ENCODE data around the gene SH3BP4. TPM values are rescaled to one million over a fixed set of nuclear protein-coding genes. Genes with fewer than 3 reads are reported as not detected.

The SH3BP4 gene
- total and polyA plus RNA-seq, 2 of the 13 experiments (the other 11 are each of a cell fraction or from before 2014, with no cell fraction given) = 34.6 to 99.1 TPM

GRCh38 chr2:234974501-234975385, 22.9 kb downstream of the SH3BP4 start (continued):
- TF ChIP-seq TFDP2 (CRISPR knock-in tag; IDR thresholded peaks at IDR 0.05) (no peak), PAWR (CRISPR knock-in tag; IDR thresholded peaks at IDR 0.05; ENCODE audit: borderline replicate concordance) (no peak), ZNF503 (CRISPR knock-in tag; IDR thresholded peaks at IDR 0.05) (no peak), SALL1 (CRISPR knock-in tag; IDR thresholded peaks at IDR 0.05) (no peak), FOXK1 (CRISPR knock-in tag; IDR thresholded peaks at IDR 0.05; ENCODE audit: borderline replicate concordance, low read depth) (no peak), ZKSCAN8 (CRISPR knock-in tag; IDR thresholded peaks at IDR 0.05; ENCODE audit: borderline replicate concordance) (no peak), MXI1 (IDR thresholded peaks at IDR 0.05; ENCODE audit: borderline replicate concordance, low read depth, low read length) (no peak)

GRCh38 chr2:234975611-234976010, 23.8 kb downstream of the SH3BP4 start:
- FAIRE-seq = no peak
- CTCF ChIA-PET (ENCODE audit: low intra/inter-chr PET ratio, low total read pairs) = no interaction called here

More at GRCh38 chr2:234975611-234976010, 23.8 kb downstream of the SH3BP4 start:
- TF ChIP-seq THAP8 (CRISPR knock-in tag; IDR thresholded peaks at IDR 0.05; ENCODE audit: borderline replicate concordance) = no peak
- 0 out of 2 replicates have a peak, but pooled peaks have one; percentile 15 for TF ChIP-seq POLR2G (IDR thresholded peaks at IDR 0.05; ENCODE audit: low read depth, low read length)
- TF ChIP-seq MEIS2 (CRISPR knock-in tag; IDR thresholded peaks at IDR 0.05) = no peak
- no peak for TF ChIP-seq PLRG1 (conservative IDR thresholded peaks at IDR 0.05)
- no peak for TF ChIP-seq ZNF34 (CRISPR knock-in tag; IDR thresholded peaks at IDR 0.05; ENCODE audit: borderline replicate concordance)
- TF ChIP-seq SIX1 (CRISPR knock-in tag; IDR thresholded peaks at IDR 0.05; ENCODE audit: borderline replicate concordance) = no peak
- TF ChIP-seq ZNF121 (CRISPR knock-in tag; IDR thresholded peaks at IDR 0.05) = peak; percentile 87
- TF ChIP-seq ZNF644 (CRISPR knock-in tag; IDR thresholded peaks at IDR 0.05; ENCODE audit: low read depth) = no peak
- no peak for TF ChIP-seq SNRNP70 (IDR thresholded peaks at IDR 0.05; ENCODE audit: low read depth, low read length)
- peaks cover 87% of the 10 kb centered on the region for H3K4me1 ChIP-seq (ENCODE audit: insufficient read depth, low read length)
- DNase-seq (ENCODE audit: low spot score) = no peak
- peaks cover 8 to 30% of the 10 kb centered on the region in 2 experiments for H3K36me3 ChIP-seq (replicated peaks in 1 of 2; ENCODE audit: control insufficient read depth in 1 of 2, insufficient read depth in 2 of 2, low read length in 2 of 2)
- peaks cover 97% of the 10 kb centered on the region for H3K79me2 ChIP-seq (ENCODE audit: insufficient read depth, low read length)
- 88% methylated on average over 1 of the region's 1 CpG for WGBS (ENCODE audit: low lambda C conversion rate)
- H3K27ac ChIP-seq (ENCODE audit: extremely low read length, insufficient read depth, low read length) = peak overlapping the region; percentile 88
- no TSS peak for BruUV-seq (replicated peaks)
- in situ Hi-C loops (cut with HindIII; ENCODE audit: extremely low pct_ligation_motif_present, low pct_unique_long_range_greater_than_20kb) (no loop called here), intact Hi-C loops (cut with micrococcal nuclease; ENCODE audit: unreplicated experiment) (loop anchor here (2.0 to 5.0 kb wide), 3 partner anchors 21 to 287 kb away; no protein-coding TSS in a partner anchor)
- H4K20me1 ChIP-seq (ENCODE audit: insufficient read depth, low read length) = peaks cover 77% of the 10 kb centered on the region
- H3K9me3 ChIP-seq (ENCODE audit: low read length) = no peaks in the 10 kb centered on the region
- POLR2A ChIA-PET = interaction anchor here (0.8 to 2.0 kb wide), 2 partner anchors 8 to 286 kb away, joined by 3 to 10 read pairs; no protein-coding TSS in a partner anchor
- ATAC-seq = no peak
- H2AFZ ChIP-seq (ENCODE audit: low read length) = no peak overlapping the region
- peak overlapping the region; percentile 96 for H3K4me2 ChIP-seq (ENCODE audit: low read depth, low read length)
- H3K9ac ChIP-seq (ENCODE audit: insufficient read depth, low read depth, low read length) = peak overlapping the region; percentile 78; the same call in 1 of the 2 replicates
- peak overlapping the region in 2 of 3 experiments; percentile 47 to 64; a peak in 4 of 6 replicates for H3K4me3 ChIP-seq (replicated peaks in 1 of 3; ENCODE audit: insufficient read depth in 1 of 3, low read depth in 2 of 3, low read length in 3 of 3)
- H3K27me3 ChIP-seq (ENCODE audit: control insufficient read depth in 1 of 2, insufficient read depth in 2 of 2, low read length in 2 of 2) = no peaks in the 10 kb centered on the region

All from HepG2 (cell line).